Neural crest cell (in vitro differentiated cells): ENCODE measurements around the gene SCIN. TPM values are rescaled to one million over a fixed set of nuclear protein-coding genes. Genes with fewer than 3 reads are reported as not detected.

ENCODE experiments used
- DNase-seq: peaks from one replicate; pipeline ENCODE4 v3.0.0; 2021; ENCODE audit warnings: low read depth, mixed read lengths, low spot score
- H3K27ac Mint-ChIP-seq: one replicate; pipeline ENCODE4 v1.8.0; 2021; ENCODE audit warnings: mild to moderate bottlenecking, mixed read lengths; ENCODE audit not compliant: unreplicated experiment
- H3K27me3 Mint-ChIP-seq: 2 replicates; pipeline ENCODE4 v1.8.0; 2021; ENCODE audit warnings: low read depth, mild to moderate bottlenecking, mixed read lengths
- H3K36me3 Mint-ChIP-seq: 2 replicates; pipeline ENCODE4 v1.8.0; 2021; ENCODE audit warnings: low read depth, mild to moderate bottlenecking, mixed read lengths
- H3K4me1 Mint-ChIP-seq: 2 replicates; pipeline ENCODE4 v1.8.0; 2021; ENCODE audit warnings: mixed read lengths
- H3K4me3 Mint-ChIP-seq: one replicate; pipeline ENCODE4 v1.8.0; 2021; ENCODE audit warnings: mild to moderate bottlenecking, mixed read lengths
- H3K9me3 Mint-ChIP-seq: 2 replicates; pipeline ENCODE4 v1.8.0; 2021; ENCODE audit warnings: mixed read lengths
- CTCF ChIP-seq: fragments of 200-600 bp; sonication (generic); conservative IDR thresholded peaks from 2 replicates; pipeline ENCODE4 v1.5.0; 2021; ENCODE audit warnings: antibody characterized with exemption, mild to moderate bottlenecking
- total RNA-seq: library from RNA; stranded (reverse); gene quantifications from 2 replicates; pipeline ENCODE4 v1.2.1, GENCODE V29; 2021

The SCIN gene
- total RNA-seq, 1 donor from 2014 or later = not detected

- H3K4me1 Mint-ChIP-seq = peaks cover 13% of the 10 kb centered on the region
- TF ChIP-seq CTCF = no peak
- no peak for DNase-seq
- no peaks in the 10 kb centered on the region for H3K36me3 Mint-ChIP-seq
- H3K27ac Mint-ChIP-seq = no peak overlapping the region
- H3K27me3 Mint-ChIP-seq = peaks cover 74% of the 10 kb centered on the region
- H3K4me3 Mint-ChIP-seq = peak overlapping the region; percentile 82
- H3K9me3 Mint-ChIP-seq = no peaks in the 10 kb centered on the region
These were observed 369 bp upstream of the SCIN start for GRCh38 chr7:12570168-12570533.

GRCh38 chr7:12571691-12572090, 1.2 kb downstream of the SCIN start:
- Mint-ChIP-seq H3K27me3 (peaks cover 71% of the 10 kb centered on the region), H3K27ac (no peak overlapping the region), H3K4me3 (no peak overlapping the region), H3K4me1 (peaks cover 13% of the 10 kb centered on the region), H3K36me3 (no peaks in the 10 kb centered on the region), H3K9me3 (no peaks in the 10 kb centered on the region)
- TF ChIP-seq CTCF = no peak
- no peak for DNase-seq

- no peak for TF ChIP-seq CTCF
- H3K27me3 Mint-ChIP-seq = peaks cover 63% of the 10 kb centered on the region
- H3K4me3 Mint-ChIP-seq = no peak overlapping the region
- DNase-seq = no peak
- no peak overlapping the region for H3K27ac Mint-ChIP-seq
- H3K36me3 Mint-ChIP-seq = no peaks in the 10 kb centered on the region
- no peaks in the 10 kb centered on the region for H3K9me3 Mint-ChIP-seq
- peaks cover 13% of the 10 kb centered on the region for H3K4me1 Mint-ChIP-seq
These were observed 2.5 kb downstream of the SCIN start for GRCh38 chr7:12572941-12573575.

GRCh38 chr7:12573885-12574284, 3.4 kb downstream of the SCIN start:
- H3K4me3 Mint-ChIP-seq = no peak overlapping the region
- no peaks in the 10 kb centered on the region for H3K9me3 Mint-ChIP-seq
- peaks cover 57% of the 10 kb centered on the region for H3K27me3 Mint-ChIP-seq
- no peak for DNase-seq
- H3K36me3 Mint-ChIP-seq = no peaks in the 10 kb centered on the region
- H3K27ac Mint-ChIP-seq = no peak overlapping the region
- no peak for TF ChIP-seq CTCF
- H3K4me1 Mint-ChIP-seq = peaks cover 13% of the 10 kb centered on the region

- Mint-ChIP-seq H3K4me1 (no peaks in the 10 kb centered on the region), H3K27ac (no peak overlapping the region), H3K36me3 (no peaks in the 10 kb centered on the region), H3K9me3 (no peaks in the 10 kb centered on the region), H3K27me3 (peaks cover 11% of the 10 kb centered on the region), H3K4me3 (no peak overlapping the region)
- DNase-seq = no peak
- no peak for TF ChIP-seq CTCF
These were observed 8.6 kb downstream of the SCIN start for GRCh38 chr7:12578930-12579640.
